Left ventricle myocardium inferior (tissue), 1 donor: ENCODE data around the gene ACSL3. TPM values are rescaled to one million over a fixed set of nuclear protein-coding genes. Genes with fewer than 3 reads are reported as not detected.

ENCODE experiments used
- DNase-seq: peaks from one replicate; pipeline ENCODE4 v3.0.0-alpha.2; 2020
- H3K27ac ChIP-seq: fragments of 200-600 bp; replicated peaks from 2 replicates; pipeline ENCODE4 v1.8.0; 2021
- H3K27me3 ChIP-seq: fragments of 200-600 bp; 2 replicates; pipeline ENCODE4 v1.8.0; 2021; ENCODE audit warnings: low read depth
- H3K36me3 ChIP-seq: fragments of 200-600 bp; 2 replicates; pipeline ENCODE4 v1.8.0; 2021
- H3K4me1 ChIP-seq: fragments of 200-600 bp; 2 replicates; pipeline ENCODE4 v1.8.0; 2021
- H3K4me3 ChIP-seq: fragments of 200-600 bp; 2 replicates; pipeline ENCODE4 v1.8.0; 2021; ENCODE audit warnings: mild to moderate bottlenecking, moderate library complexity
- H3K9me3 ChIP-seq: fragments of 200-600 bp; replicated peaks from 2 replicates; pipeline ENCODE4 v1.8.0; 2021
- intact Hi-C: fragments of 100-400 bp; cut with micrococcal nuclease; formaldehyde crosslinking; loops from one replicate; pipeline ENCODE4 v1.11.0; 2022
- total RNA-seq: library from RNA; stranded (reverse); fragmentation: NEBNext Ultra II Directional; extraction: Animal tissue kit (Norgen Biotek cat#: 25700); gene quantifications from one replicate; pipeline ENCODE4 v1.2.1, GENCODE V29; 2021
- TF ChIP-seq, protein P1 (sequence below): fragments of 200-600 bp; IDR thresholded peaks from 2 replicates; pipeline ENCODE4 v1.8.0; 2021; ENCODE audit warnings: antibody characterized with exemption, mild to moderate bottlenecking, borderline replicate concordance
- donor health status: DM: no; HTN: yes; CAD: no; lungs with severe emphysema.

The ACSL3 gene
- total RNA-seq, 1 donor from 2014 or later: 50.1 TPM

DNA sequence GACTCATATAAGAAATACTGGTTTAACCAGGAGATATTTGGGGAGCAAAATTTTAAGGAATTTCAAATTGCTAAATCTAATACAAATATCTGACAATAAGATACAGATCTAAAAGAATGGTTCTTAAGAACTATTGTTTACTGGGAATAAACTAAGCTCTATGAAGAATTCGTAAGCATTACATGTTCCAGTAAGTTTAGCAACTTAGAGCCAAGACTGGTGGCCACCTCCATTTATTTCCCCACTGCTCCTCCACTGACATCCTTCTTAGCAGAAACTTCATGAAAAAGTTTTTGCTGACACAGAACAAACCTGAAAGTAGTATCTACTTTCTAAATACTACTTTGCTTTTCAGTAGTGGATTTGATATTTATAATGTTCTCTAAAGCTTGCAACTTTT, 83.0 kb downstream of the ACSL3 start:
- intact Hi-C loops: no loop called here
- DNase-seq: no peak
- Histone ChIP-seq H3K36me3 (peaks cover 34% of the 10 kb centered on the region), H3K27me3 (no peaks in the 10 kb centered on the region), H3K4me3 (no peak overlapping the region), H3K9me3 (peaks cover 6% of the 10 kb centered on the region), H3K4me1 (peaks cover 12% of the 10 kb centered on the region), H3K27ac (no peak overlapping the region)
- TF ChIP-seq, protein P1, sequence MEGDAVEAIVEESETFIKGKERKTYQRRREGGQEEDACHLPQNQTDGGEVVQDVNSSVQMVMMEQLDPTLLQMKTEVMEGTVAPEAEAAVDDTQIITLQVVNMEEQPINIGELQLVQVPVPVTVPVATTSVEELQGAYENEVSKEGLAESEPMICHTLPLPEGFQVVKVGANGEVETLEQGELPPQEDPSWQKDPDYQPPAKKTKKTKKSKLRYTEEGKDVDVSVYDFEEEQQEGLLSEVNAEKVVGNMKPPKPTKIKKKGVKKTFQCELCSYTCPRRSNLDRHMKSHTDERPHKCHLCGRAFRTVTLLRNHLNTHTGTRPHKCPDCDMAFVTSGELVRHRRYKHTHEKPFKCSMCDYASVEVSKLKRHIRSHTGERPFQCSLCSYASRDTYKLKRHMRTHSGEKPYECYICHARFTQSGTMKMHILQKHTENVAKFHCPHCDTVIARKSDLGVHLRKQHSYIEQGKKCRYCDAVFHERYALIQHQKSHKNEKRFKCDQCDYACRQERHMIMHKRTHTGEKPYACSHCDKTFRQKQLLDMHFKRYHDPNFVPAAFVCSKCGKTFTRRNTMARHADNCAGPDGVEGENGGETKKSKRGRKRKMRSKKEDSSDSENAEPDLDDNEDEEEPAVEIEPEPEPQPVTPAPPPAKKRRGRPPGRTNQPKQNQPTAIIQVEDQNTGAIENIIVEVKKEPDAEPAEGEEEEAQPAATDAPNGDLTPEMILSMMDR: no peak

DNA sequence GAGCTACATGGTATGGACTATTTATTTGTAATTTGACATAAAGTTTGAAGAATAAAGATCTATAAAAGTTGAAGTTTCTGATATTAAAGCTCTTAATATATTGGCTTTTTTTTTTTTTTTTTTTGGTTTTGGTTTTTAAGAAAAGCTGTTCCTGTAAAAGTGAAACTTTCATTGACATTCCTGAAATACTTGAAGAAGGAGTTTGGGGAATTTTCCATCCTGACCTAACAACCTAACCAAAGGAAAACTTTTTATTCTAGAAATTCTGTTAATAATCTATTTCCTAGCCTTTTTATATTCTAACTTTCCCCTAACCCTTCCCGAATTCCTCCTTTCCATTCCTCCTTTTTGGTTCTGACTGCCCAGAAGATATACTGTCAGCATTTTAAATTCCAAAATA, 83.7 kb downstream of the ACSL3 start:
- Histone ChIP-seq H3K27ac (no peak overlapping the region), H3K27me3 (no peaks in the 10 kb centered on the region), H3K4me1 (peaks cover 12% of the 10 kb centered on the region), H3K36me3 (peaks cover 26% of the 10 kb centered on the region), H3K4me3 (no peak overlapping the region), H3K9me3 (no peaks in the 10 kb centered on the region)
- DNase-seq: no peak
- TF ChIP-seq, protein P1: no peak
- intact Hi-C loops: no loop called here

DNA sequence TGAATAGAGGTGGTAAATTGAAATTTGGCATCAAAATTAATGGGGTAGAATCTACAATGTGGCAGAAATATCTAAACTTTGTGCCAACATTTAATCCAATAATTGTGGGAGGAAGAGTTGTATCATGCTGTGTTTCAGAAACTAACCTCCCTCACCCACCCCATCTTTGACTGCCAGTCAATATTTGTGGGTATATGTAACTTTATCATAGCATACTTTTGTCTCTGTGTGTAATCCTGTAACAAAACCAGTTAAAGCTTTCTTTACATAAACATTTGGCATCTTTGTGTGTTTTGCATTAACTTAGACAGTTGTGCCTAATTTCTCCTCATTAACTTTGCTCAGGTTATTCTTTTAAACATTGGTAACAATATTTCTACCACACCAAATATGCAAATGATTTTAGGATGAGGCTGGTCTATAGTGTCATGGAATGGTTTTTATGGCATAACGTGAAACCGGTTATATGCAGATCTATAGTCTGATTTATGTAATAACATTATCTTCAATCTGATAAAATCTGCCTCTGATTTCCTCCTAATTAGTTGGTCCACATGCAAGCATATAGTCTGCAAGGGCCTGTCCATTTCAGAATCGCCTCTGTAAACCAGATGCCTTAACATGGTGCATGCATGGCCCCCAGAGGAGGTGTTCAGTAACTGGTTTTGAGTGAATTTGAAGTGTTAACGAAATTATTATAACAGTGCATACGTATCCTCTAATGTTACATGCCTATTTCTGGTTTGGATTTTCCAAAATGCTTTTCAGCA, 84.3 kb downstream of the ACSL3 start:
- no peak overlapping the region for H3K27ac ChIP-seq
- TF ChIP-seq, protein P1: no peak
- intact Hi-C loops: no loop called here
- no peak overlapping the region for H3K4me3 ChIP-seq
- H3K9me3 ChIP-seq: no peaks in the 10 kb centered on the region
- DNase-seq: no peak
- H3K36me3 ChIP-seq: peaks cover 20% of the 10 kb centered on the region
- peaks cover 12% of the 10 kb centered on the region for H3K4me1 ChIP-seq
- H3K27me3 ChIP-seq: no peaks in the 10 kb centered on the region

DNA sequence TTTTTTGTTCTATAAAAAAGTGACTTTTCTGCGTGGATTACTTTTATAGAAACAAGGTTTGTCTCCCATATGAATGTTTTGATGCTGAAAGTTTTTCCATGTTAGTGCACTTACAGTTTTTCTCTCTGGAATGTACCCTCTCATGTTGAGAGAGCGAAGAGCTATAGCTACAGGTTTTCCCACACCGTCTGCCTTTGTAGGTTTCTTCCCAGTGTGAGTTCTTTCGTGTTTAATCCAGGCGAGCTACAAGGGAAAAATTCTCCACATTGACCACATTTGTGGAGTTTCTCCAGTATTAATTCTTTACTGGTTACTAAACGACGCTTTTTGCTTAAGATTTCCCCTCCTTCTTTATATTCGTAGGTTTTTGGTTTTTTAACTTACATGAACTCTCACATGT, 85.1 kb downstream of the ACSL3 start:
- Histone ChIP-seq H3K9me3 (no peaks in the 10 kb centered on the region), H3K4me1 (peaks cover 12% of the 10 kb centered on the region), H3K27me3 (no peaks in the 10 kb centered on the region), H3K36me3 (peaks cover 14% of the 10 kb centered on the region), H3K4me3 (no peak overlapping the region), H3K27ac (no peak overlapping the region)
- no peak for DNase-seq
- TF ChIP-seq, protein P1: no peak
- intact Hi-C loops: no loop called here

DNA sequence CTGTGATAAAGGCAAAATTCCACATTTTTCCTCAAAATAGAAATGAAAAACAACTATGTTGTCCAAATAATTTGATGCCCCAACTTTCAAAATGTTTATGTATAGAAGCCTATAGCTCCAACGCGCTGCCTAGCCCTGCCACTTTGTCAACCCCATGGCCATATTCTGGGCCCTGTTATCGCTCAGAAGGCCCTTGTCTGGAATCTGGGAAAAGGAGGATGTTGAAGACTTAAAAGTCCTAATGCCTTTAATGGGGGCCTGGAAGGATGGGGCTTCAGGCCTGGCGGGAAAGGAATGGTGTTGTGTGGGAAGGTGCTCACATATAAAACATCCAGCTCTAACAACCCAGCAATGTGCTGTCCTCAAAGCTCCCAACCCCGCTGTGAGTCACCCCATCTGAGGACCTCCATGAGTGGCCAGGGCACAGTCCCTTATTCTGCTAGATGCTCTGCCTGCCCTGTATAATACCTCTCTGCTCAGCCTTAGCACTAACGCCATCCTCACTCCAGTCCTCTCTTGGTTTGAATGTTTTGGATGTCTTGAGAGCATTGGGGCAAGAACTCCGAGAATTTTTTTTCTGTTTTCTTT, 86.0 kb downstream of the ACSL3 start:
- Histone ChIP-seq H3K27ac (no peak overlapping the region), H3K27me3 (no peaks in the 10 kb centered on the region), H3K4me3 (no peak overlapping the region), H3K4me1 (peaks cover 12% of the 10 kb centered on the region), H3K36me3 (peaks cover 5% of the 10 kb centered on the region), H3K9me3 (no peaks in the 10 kb centered on the region)
- TF ChIP-seq, protein P1: no peak
- intact Hi-C loops: no loop called here
- no peak for DNase-seq
